Inflammatory macrophage treated with lipopolysaccharide for 4 hours (primary cell): Measurements from ENCODE around the gene ETHE1.
A peak's percentile ranks its signal among the peaks of the same experiment; 100 is the strongest.

Experiments
- DNase-seq: peaks from one replicate; pipeline ENCODE4 v3.0.0-alpha.2; 2020

ETHE1 gene

GRCh38 chr19:43486412-43486811 lies 40.6 kb downstream of the ETHE1 start:
- no peak for DNase-seq

- DNase-seq, result peak; percentile 43
Observed at GRCh38 chr19:43485951-43486350, 41.0 kb downstream of the ETHE1 start.

GRCh38 chr19:43483281-43483680 lies 43.7 kb downstream of the ETHE1 start:
- DNase-seq, result no peak

- no peak for DNase-seq
Observed at GRCh38 chr19:43482193-43482592, 44.8 kb downstream of the ETHE1 start.

GRCh38 chr19:43481701-43482100 lies 45.3 kb downstream of the ETHE1 start:
- DNase-seq, result no peak

GRCh38 chr19:43480574-43480973 lies 46.4 kb downstream of the ETHE1 start:
- no peak for DNase-seq

- DNase-seq, result no peak
Observed at GRCh38 chr19:43479961-43480561, 46.9 kb downstream of the ETHE1 start.

GRCh38 chr19:43479226-43479625 lies 47.8 kb downstream of the ETHE1 start:
- no peak for DNase-seq

- DNase-seq, result no peak
Observed at GRCh38 chr19:43478323-43478722, 48.7 kb downstream of the ETHE1 start.

GRCh38 chr19:43476606-43477005 lies 50.4 kb downstream of the ETHE1 start:
- DNase-seq, result no peak

- DNase-seq, result peak; percentile 94
Observed at GRCh38 chr19:43474986-43475705, 51.9 kb downstream of the ETHE1 start.

- DNase-seq, result no peak
Observed at GRCh38 chr19:43474487-43474886, 52.5 kb downstream of the ETHE1 start.

- no peak for DNase-seq
Observed at GRCh38 chr19:43471091-43471490, 55.9 kb downstream of the ETHE1 start.

- no peak for DNase-seq
Observed at GRCh38 chr19:43470288-43470687, 56.7 kb downstream of the ETHE1 start.

- DNase-seq, result peak; percentile 27
Observed at GRCh38 chr19:43469160-43469480, 57.9 kb downstream of the ETHE1 start.

GRCh38 chr19:43468354-43469159 lies 58.4 kb downstream of the ETHE1 start:
- DNase-seq, result no peak

GRCh38 chr19:43467730-43468129 lies 59.3 kb downstream of the ETHE1 start:
- DNase-seq, result peak; percentile 57

GRCh38 chr19:43467276-43467675 lies 59.7 kb downstream of the ETHE1 start:
- no peak for DNase-seq

GRCh38 chr19:43466793-43467192 lies 60.2 kb downstream of the ETHE1 start:
- no peak for DNase-seq

GRCh38 chr19:43465468-43466120 lies 61.4 kb downstream of the ETHE1 start, which contains the start of gene LYPD3:
Gene LYPD3 (minus strand): TSS chr19:43465608. CDS start chr19:43465571, 37 bp downstream.
- peak; percentile 67 for DNase-seq

GRCh38 chr19:43464134-43464775 lies 62.7 kb downstream of the ETHE1 start:
- no peak for DNase-seq

- peak; percentile 96 for DNase-seq
Observed at GRCh38 chr19:43463381-43464133, 63.4 kb downstream of the ETHE1 start.
